WTC11 (cell line): ENCODE data around the gene SMAP2. TPM values are rescaled to one million over a fixed set of nuclear protein-coding genes. Genes with fewer than 3 reads are reported as not detected.

ENCODE experiments used
- ATAC-seq: fragments of 200-7000 bp; cut with Tn5 transposase; 2 replicates; pipeline ENCODE4 v1.10.0; 2021; ENCODE audit warnings: mild to moderate bottlenecking, moderate library complexity
- CTCF ChIA-PET: fragments of 300-600 bp; sonication (Branson Sonifier 250); formaldehyde crosslinking; loops from one replicate; lab custom pipeline; 2021; ENCODE audit warnings: antibody characterized with exemption; lab: Charles Lee
- POLR2A ChIA-PET: fragments of 350-600 bp; sonication (Branson Sonifier 250); formaldehyde crosslinking; loops from one replicate; lab custom pipeline; 2021; ENCODE audit warnings: antibody characterized with exemption; lab: Charles Lee
- DNase-seq: peaks from one replicate; pipeline ENCODE4 v3.0.0; 2021; ENCODE audit warnings: low spot score
- H3K27ac Mint-ChIP-seq: 2 replicates; pipeline ENCODE4 v1.8.0; 2021; ENCODE audit warnings: mixed read lengths
- H3K27me3 Mint-ChIP-seq: 2 replicates; pipeline ENCODE4 v1.8.0; 2021; ENCODE audit warnings: low read depth, mild to moderate bottlenecking, moderate library complexity, mixed read lengths
- H3K36me3 Mint-ChIP-seq: 2 replicates; pipeline ENCODE4 v1.8.0; 2021; ENCODE audit warnings: mixed read lengths
- H3K4me1 Mint-ChIP-seq: 2 replicates; pipeline ENCODE4 v1.8.0; 2022; ENCODE audit warnings: mixed read lengths
- H3K4me3 Mint-ChIP-seq: 2 replicates; pipeline ENCODE4 v1.8.0; 2021; ENCODE audit warnings: mild to moderate bottlenecking, moderate library complexity, mixed read lengths
- H3K9me3 Mint-ChIP-seq: 2 replicates; pipeline ENCODE4 v1.8.0; 2021; ENCODE audit warnings: mixed read lengths
- CREM ChIP-seq: sonication (generic); formaldehyde crosslinking; IDR thresholded peaks from 2 replicates; pipeline ENCODE4 v1.8.1; 2022; ENCODE audit warnings: mild to moderate bottlenecking, missing genetic modification reagents, moderate library complexity
- ESRRA ChIP-seq: sonication (generic); formaldehyde crosslinking; IDR thresholded peaks from 2 replicates; pipeline ENCODE4 v1.8.1; 2022; ENCODE audit warnings: mild to moderate bottlenecking, missing genetic modification reagents, borderline replicate concordance
- FOXJ3 ChIP-seq: sonication (generic); formaldehyde crosslinking; IDR thresholded peaks from 2 replicates; pipeline ENCODE4 v1.9.0; 2021; ENCODE audit warnings: missing genetic modification reagents, mild to moderate bottlenecking, borderline replicate concordance
- KAT7 ChIP-seq: sonication (generic); formaldehyde crosslinking; IDR thresholded peaks from 2 replicates; pipeline ENCODE4 v1.8.1; 2023; ENCODE audit warnings: missing genetic modification reagents, mild to moderate bottlenecking, borderline replicate concordance
- MYBL2 ChIP-seq: sonication (generic); formaldehyde crosslinking; IDR thresholded peaks from 2 replicates; pipeline ENCODE4 v1.8.1; 2023; ENCODE audit warnings: mild to moderate bottlenecking, moderate library complexity, missing genetic modification reagents
- NFATC4 ChIP-seq: fragments of 250-450 bp; sonication (Bioruptor Pico); IDR thresholded peaks from 2 replicates; pipeline ENCODE4 v1.9.0; 2021; ENCODE audit warnings: mild to moderate bottlenecking
- NR1H2 ChIP-seq: sonication (generic); formaldehyde crosslinking; IDR thresholded peaks from 2 replicates; pipeline ENCODE4 v1.9.0; 2021; ENCODE audit warnings: mild to moderate bottlenecking, moderate library complexity, missing genetic modification reagents
- NR2C2 ChIP-seq: sonication (generic); formaldehyde crosslinking; IDR thresholded peaks from 2 replicates; pipeline ENCODE4 v1.8.0; 2022; ENCODE audit warnings: mild to moderate bottlenecking, missing genetic modification reagents
- OVOL2 ChIP-seq: fragments of 250-450 bp; sonication (Bioruptor Pico); IDR thresholded peaks from 2 replicates; pipeline ENCODE4 v1.9.0; 2021; ENCODE audit warnings: mild to moderate bottlenecking, borderline replicate concordance
- PRRX2 ChIP-seq: fragments of 250-450 bp; sonication (Bioruptor Pico); IDR thresholded peaks from 2 replicates; pipeline ENCODE4 v1.8.0; 2021; ENCODE audit warnings: mild to moderate bottlenecking
- SOX15 ChIP-seq: fragments of 250-450 bp; sonication (Bioruptor Pico); IDR thresholded peaks from 2 replicates; pipeline ENCODE4 v1.9.0; 2021; ENCODE audit warnings: mild to moderate bottlenecking
- TEAD1 ChIP-seq: sonication (generic); formaldehyde crosslinking; IDR thresholded peaks from 2 replicates; pipeline ENCODE4 v1.8.0; 2022; ENCODE audit warnings: mild to moderate bottlenecking, missing genetic modification reagents
- TEAD4 ChIP-seq: sonication (generic); formaldehyde crosslinking; IDR thresholded peaks from 2 replicates; pipeline ENCODE4 v1.8.0; 2022; ENCODE audit warnings: mild to moderate bottlenecking, missing genetic modification reagents
- TP53 ChIP-seq: sonication (generic); formaldehyde crosslinking; IDR thresholded peaks from 2 replicates; pipeline ENCODE4 v1.8.1; 2023; ENCODE audit warnings: mild to moderate bottlenecking, missing genetic modification reagents
- ZNF396 ChIP-seq: fragments of 250-450 bp; sonication (Bioruptor Pico); IDR thresholded peaks from 2 replicates; pipeline ENCODE4 v1.8.0; 2021; ENCODE audit warnings: mild to moderate bottlenecking, moderate library complexity, borderline replicate concordance
- total RNA-seq: library from RNA; stranded (reverse); gene quantifications from 3 replicates; pipeline ENCODE4 v1.2.3, GENCODE V29; 2021
- TF ChIP-seq, protein P1 (sequence below): sonication (generic); formaldehyde crosslinking; IDR thresholded peaks from 2 replicates; pipeline ENCODE4 v1.8.1; 2022; ENCODE audit warnings: low read depth, missing genetic modification reagents, borderline replicate concordance
- TF ChIP-seq, protein P2 (sequence below): fragments of 250-450 bp; sonication (Bioruptor Pico); IDR thresholded peaks from 2 replicates; pipeline ENCODE4 v1.9.0; 2021; ENCODE audit warnings: mild to moderate bottlenecking
- TF ChIP-seq, protein P3 (sequence below): sonication (generic); formaldehyde crosslinking; IDR thresholded peaks from 2 replicates; pipeline ENCODE4 v1.8.1; 2023; ENCODE audit warnings: mild to moderate bottlenecking, missing genetic modification reagents, moderate library complexity
- TF ChIP-seq, protein P4 (sequence below): sonication (generic); formaldehyde crosslinking; IDR thresholded peaks from 2 replicates; pipeline ENCODE4 v1.8.0; 2022; ENCODE audit warnings: mild to moderate bottlenecking, missing genetic modification reagents
- TF ChIP-seq, protein P5 (sequence below): sonication (generic); formaldehyde crosslinking; IDR thresholded peaks from 2 replicates; pipeline ENCODE4 v1.8.1; 2023; ENCODE audit warnings: mild to moderate bottlenecking, missing genetic modification reagents
- TF ChIP-seq, protein P6 (sequence below): sonication (generic); formaldehyde crosslinking; IDR thresholded peaks from 2 replicates; pipeline ENCODE4 v1.8.1; 2022; ENCODE audit warnings: low read depth, mild to moderate bottlenecking, moderate library complexity, missing genetic modification reagents, borderline replicate concordance

The SMAP2 gene
- total RNA-seq, 1 experiment from 2014 or later: 4.9 TPM

DNA sequence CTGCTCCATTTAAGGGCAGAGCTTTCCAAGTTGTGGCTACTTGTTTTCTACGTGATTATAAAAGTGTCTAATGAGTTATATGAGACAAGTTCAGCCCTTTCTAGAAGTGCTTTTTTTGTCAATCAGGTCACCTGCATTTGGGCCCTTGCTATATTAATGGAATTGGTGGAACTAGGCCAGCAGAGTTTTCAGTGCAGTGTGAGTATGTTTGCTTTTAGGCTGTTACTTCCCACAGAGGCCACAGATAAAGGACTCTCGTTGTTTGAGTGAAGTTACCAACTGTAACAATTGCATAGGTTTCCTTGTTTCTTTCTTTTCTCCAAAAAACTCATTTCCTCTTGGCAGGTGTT, 10.9 kb downstream of the SMAP2 start (continued):
- no peak for TF ChIP-seq PRRX2
- no peak for TF ChIP-seq FOXJ3
- TF ChIP-seq, protein P1, sequence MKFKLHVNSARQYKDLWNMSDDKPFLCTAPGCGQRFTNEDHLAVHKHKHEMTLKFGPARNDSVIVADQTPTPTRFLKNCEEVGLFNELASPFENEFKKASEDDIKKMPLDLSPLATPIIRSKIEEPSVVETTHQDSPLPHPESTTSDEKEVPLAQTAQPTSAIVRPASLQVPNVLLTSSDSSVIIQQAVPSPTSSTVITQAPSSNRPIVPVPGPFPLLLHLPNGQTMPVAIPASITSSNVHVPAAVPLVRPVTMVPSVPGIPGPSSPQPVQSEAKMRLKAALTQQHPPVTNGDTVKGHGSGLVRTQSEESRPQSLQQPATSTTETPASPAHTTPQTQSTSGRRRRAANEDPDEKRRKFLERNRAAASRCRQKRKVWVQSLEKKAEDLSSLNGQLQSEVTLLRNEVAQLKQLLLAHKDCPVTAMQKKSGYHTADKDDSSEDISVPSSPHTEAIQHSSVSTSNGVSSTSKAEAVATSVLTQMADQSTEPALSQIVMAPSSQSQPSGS (CRISPR knock-in tag): no peak
- TF ChIP-seq, protein P2, sequence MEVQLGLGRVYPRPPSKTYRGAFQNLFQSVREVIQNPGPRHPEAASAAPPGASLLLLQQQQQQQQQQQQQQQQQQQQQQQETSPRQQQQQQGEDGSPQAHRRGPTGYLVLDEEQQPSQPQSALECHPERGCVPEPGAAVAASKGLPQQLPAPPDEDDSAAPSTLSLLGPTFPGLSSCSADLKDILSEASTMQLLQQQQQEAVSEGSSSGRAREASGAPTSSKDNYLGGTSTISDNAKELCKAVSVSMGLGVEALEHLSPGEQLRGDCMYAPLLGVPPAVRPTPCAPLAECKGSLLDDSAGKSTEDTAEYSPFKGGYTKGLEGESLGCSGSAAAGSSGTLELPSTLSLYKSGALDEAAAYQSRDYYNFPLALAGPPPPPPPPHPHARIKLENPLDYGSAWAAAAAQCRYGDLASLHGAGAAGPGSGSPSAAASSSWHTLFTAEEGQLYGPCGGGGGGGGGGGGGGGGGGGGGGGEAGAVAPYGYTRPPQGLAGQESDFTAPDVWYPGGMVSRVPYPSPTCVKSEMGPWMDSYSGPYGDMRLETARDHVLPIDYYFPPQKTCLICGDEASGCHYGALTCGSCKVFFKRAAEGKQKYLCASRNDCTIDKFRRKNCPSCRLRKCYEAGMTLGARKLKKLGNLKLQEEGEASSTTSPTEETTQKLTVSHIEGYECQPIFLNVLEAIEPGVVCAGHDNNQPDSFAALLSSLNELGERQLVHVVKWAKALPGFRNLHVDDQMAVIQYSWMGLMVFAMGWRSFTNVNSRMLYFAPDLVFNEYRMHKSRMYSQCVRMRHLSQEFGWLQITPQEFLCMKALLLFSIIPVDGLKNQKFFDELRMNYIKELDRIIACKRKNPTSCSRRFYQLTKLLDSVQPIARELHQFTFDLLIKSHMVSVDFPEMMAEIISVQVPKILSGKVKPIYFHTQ (CRISPR knock-in tag): no peak
- TF ChIP-seq, protein P3, sequence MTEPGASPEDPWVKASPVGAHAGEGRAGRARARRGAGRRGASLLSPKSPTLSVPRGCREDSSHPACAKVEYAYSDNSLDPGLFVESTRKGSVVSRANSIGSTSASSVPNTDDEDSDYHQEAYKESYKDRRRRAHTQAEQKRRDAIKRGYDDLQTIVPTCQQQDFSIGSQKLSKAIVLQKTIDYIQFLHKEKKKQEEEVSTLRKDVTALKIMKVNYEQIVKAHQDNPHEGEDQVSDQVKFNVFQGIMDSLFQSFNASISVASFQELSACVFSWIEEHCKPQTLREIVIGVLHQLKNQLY (CRISPR knock-in tag): no peak
- TF ChIP-seq TEAD4 (CRISPR knock-in tag): no peak
- TF ChIP-seq ZNF396: no peak
- TF ChIP-seq, all 79 proteins: peak for 0

DNA sequence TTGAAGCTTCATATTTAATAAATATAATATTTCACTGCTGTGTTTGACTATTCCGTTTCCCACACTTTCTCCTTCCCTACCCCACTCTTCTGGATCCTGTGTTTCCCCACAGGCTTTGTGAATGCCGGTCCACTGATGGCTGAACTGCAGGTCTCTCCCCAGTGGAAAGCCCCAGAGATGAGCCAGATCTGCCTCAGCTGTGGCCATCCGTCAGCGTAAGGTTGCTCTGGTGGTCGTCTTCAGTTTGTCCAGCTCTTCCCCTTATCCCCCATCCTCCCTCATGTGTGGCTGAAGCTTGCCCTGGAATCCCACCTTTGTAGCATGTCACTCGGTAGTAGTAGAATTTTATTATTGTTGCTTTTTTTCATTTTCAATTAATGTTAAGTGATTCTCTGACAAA, 11.4 kb downstream of the SMAP2 start:
- Mint-ChIP-seq H3K9me3 (no peaks in the 10 kb centered on the region), H3K4me1 (peaks cover 4% of the 10 kb centered on the region; the same call in 1 of the 2 replicates), H3K36me3 (no peaks in the 10 kb centered on the region), H3K27me3 (no peaks in the 10 kb centered on the region), H3K27ac (0 out of 2 replicates have a peak overlapping the region, but pooled peaks have one; percentile 65), H3K4me3 (no peak overlapping the region)
- DNase-seq: no peak
- CTCF ChIA-PET: interaction anchor here (1.6 to 3.7 kb wide), 4 partner anchors 20 to 148 kb away, joined by 3 to 14 read pairs (median 10); no protein-coding TSS in a partner anchor
- POLR2A ChIA-PET: no interaction called here
- TF ChIP-seq ESRRA (CRISPR knock-in tag) (no peak), CREM (CRISPR knock-in tag) (no peak), SOX15 (CRISPR knock-in tag) (no peak), NFATC4 (CRISPR knock-in tag) (no peak), TP53 (CRISPR knock-in tag) (no peak), NR1H2 (CRISPR knock-in tag) (no peak), MYBL2 (CRISPR knock-in tag) (no peak), TEAD1 (CRISPR knock-in tag) (no peak), KAT7 (CRISPR knock-in tag) (no peak), OVOL2 (no peak), NR2C2 (CRISPR knock-in tag) (no peak)
- TF ChIP-seq, protein P4, sequence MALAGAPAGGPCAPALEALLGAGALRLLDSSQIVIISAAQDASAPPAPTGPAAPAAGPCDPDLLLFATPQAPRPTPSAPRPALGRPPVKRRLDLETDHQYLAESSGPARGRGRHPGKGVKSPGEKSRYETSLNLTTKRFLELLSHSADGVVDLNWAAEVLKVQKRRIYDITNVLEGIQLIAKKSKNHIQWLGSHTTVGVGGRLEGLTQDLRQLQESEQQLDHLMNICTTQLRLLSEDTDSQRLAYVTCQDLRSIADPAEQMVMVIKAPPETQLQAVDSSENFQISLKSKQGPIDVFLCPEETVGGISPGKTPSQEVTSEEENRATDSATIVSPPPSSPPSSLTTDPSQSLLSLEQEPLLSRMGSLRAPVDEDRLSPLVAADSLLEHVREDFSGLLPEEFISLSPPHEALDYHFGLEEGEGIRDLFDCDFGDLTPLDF (CRISPR knock-in tag): no peak
- TF ChIP-seq, protein P5, sequence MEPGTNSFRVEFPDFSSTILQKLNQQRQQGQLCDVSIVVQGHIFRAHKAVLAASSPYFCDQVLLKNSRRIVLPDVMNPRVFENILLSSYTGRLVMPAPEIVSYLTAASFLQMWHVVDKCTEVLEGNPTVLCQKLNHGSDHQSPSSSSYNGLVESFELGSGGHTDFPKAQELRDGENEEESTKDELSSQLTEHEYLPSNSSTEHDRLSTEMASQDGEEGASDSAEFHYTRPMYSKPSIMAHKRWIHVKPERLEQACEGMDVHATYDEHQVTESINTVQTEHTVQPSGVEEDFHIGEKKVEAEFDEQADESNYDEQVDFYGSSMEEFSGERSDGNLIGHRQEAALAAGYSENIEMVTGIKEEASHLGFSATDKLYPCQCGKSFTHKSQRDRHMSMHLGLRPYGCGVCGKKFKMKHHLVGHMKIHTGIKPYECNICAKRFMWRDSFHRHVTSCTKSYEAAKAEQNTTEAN (CRISPR knock-in tag): no peak
- TF ChIP-seq, protein P6, sequence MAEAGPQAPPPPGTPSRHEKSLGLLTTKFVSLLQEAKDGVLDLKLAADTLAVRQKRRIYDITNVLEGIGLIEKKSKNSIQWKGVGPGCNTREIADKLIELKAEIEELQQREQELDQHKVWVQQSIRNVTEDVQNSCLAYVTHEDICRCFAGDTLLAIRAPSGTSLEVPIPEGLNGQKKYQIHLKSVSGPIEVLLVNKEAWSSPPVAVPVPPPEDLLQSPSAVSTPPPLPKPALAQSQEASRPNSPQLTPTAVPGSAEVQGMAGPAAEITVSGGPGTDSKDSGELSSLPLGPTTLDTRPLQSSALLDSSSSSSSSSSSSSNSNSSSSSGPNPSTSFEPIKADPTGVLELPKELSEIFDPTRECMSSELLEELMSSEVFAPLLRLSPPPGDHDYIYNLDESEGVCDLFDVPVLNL: no peak
- ATAC-seq: no peak
